HepG2 (cell line): ENCODE measurements around the gene OPRL1. TPM values are rescaled to one million over a fixed set of nuclear protein-coding genes. Genes with fewer than 3 reads are reported as not detected.

Source experiments
- E2F5 ChIP-seq: sonication (generic); formaldehyde crosslinking; conservative IDR thresholded peaks from 2 replicates; pipeline ENCODE4 v1.4.0; 2020; ENCODE audit warnings: missing genetic modification reagents
- EEA1 ChIP-seq: sonication (generic); formaldehyde crosslinking; IDR thresholded peaks from 2 replicates; pipeline ENCODE4 v1.5.1; 2020; ENCODE audit warnings: mild to moderate bottlenecking, missing genetic modification reagents, borderline replicate concordance
- HDAC2 ChIP-seq: sonication (generic); formaldehyde crosslinking; IDR thresholded peaks from 2 replicates; pipeline ENCODE4 v1.4.0; 2020; ENCODE audit warnings: missing genetic modification reagents
- NFE2 ChIP-seq: sonication (generic); formaldehyde crosslinking; IDR thresholded peaks from 2 replicates; pipeline ENCODE4 v1.4.0; 2020; ENCODE audit warnings: missing genetic modification reagents
- NR2F2 ChIP-seq: IDR thresholded peaks from 2 replicates; pipeline ENCODE4 v1.6.1; 2012; ENCODE audit warnings: low read depth, inconsistent platforms, borderline replicate concordance
- POGK ChIP-seq: sonication (generic); formaldehyde crosslinking; conservative IDR thresholded peaks from 2 replicates; pipeline ENCODE4 v1.8.0; 2022; ENCODE audit warnings: mild to moderate bottlenecking, moderate library complexity, missing genetic modification reagents
- PRDM10 ChIP-seq: sonication (generic); formaldehyde crosslinking; IDR thresholded peaks from 2 replicates; pipeline ENCODE4 v1.4.0; 2020; ENCODE audit warnings: low read depth, missing genetic modification reagents
- REL ChIP-seq: sonication (generic); formaldehyde crosslinking; conservative IDR thresholded peaks from 2 replicates; pipeline ENCODE4 v1.8.0; 2022; ENCODE audit warnings: mild to moderate bottlenecking, missing genetic modification reagents, moderate library complexity
- SYNCRIP ChIP-seq: fragments of 200-400 bp; formaldehyde crosslinking; IDR thresholded peaks from 2 replicates; pipeline ENCODE4 v1.6.1; 2018; ENCODE audit warnings: mild to moderate bottlenecking, low read depth, low read length; ENCODE audit not compliant: insufficient read depth
- ZBTB8A ChIP-seq: sonication (generic); formaldehyde crosslinking; IDR thresholded peaks from 2 replicates; pipeline ENCODE4 v1.4.0; 2020; ENCODE audit warnings: mild to moderate bottlenecking, low read depth, missing genetic modification reagents, borderline replicate concordance
- ZNF24 ChIP-seq: fragments of 450-650 bp; IDR thresholded peaks from 2 replicates; pipeline ENCODE4 v1.6.1; 2017; ENCODE audit warnings: antibody characterized with exemption, mild to moderate bottlenecking
- ZNF256 ChIP-seq: sonication (generic); formaldehyde crosslinking; conservative IDR thresholded peaks from 2 replicates; pipeline ENCODE4 v1.4.0; 2020; ENCODE audit warnings: missing genetic modification reagents
- ZNF3 ChIP-seq: IDR thresholded peaks from 2 replicates; pipeline ENCODE4 v1.7.0; 2017; ENCODE audit warnings: inconsistent platforms
- ZNF383 ChIP-seq: sonication (generic); formaldehyde crosslinking; IDR thresholded peaks from 2 replicates; pipeline ENCODE4 v1.4.0; 2020; ENCODE audit warnings: missing genetic modification reagents, mild to moderate bottlenecking, borderline replicate concordance
- ZNF44 ChIP-seq: sonication (generic); formaldehyde crosslinking; IDR thresholded peaks from 2 replicates; pipeline ENCODE4 v1.5.1; 2020; ENCODE audit warnings: mild to moderate bottlenecking, missing genetic modification reagents
- ZNF460 ChIP-seq: sonication (generic); formaldehyde crosslinking; IDR thresholded peaks from 2 replicates; pipeline ENCODE4 v1.5.1; 2020; ENCODE audit warnings: missing genetic modification reagents, mild to moderate bottlenecking, borderline replicate concordance
- ZNF512 ChIP-seq: sonication (generic); formaldehyde crosslinking; IDR thresholded peaks from 2 replicates; pipeline ENCODE4 v1.4.0; 2020; ENCODE audit warnings: mild to moderate bottlenecking, missing genetic modification reagents
- ZNF530 ChIP-seq: sonication (generic); formaldehyde crosslinking; IDR thresholded peaks from 2 replicates; pipeline ENCODE4 v1.5.0; 2020; ENCODE audit warnings: low read depth, mild to moderate bottlenecking, missing genetic modification reagents
- ZNF567 ChIP-seq: sonication (generic); formaldehyde crosslinking; IDR thresholded peaks from 2 replicates; pipeline ENCODE4 v1.8.1; 2023; ENCODE audit warnings: mild to moderate bottlenecking, missing genetic modification reagents, borderline replicate concordance
- ZNF652 ChIP-seq: IDR thresholded peaks from 2 replicates; pipeline ENCODE4 v1.6.1; 2016; ENCODE audit warnings: low read depth, borderline replicate concordance
- polyA plus RNA-seq, 8 experiments: library from polyadenylated mRNA; depleted of rRNA in 3 of 8; stranded (reverse) in 7 of 8; unstranded in 1 of 8; fragments of >200 nt; fragmentation: Illumina TruSeq in 4 of 8; extraction: Trizol in 4 of 8; gene quantifications; 2 replicates each; pipeline versions ENCODE4 v1.2.1 to v1.2.3, GENCODE V29; 2011 to 2016; ENCODE audit warnings: low read depth in 4 of 8, missing spikeins in 1 of 8, mixed read lengths in 1 of 8; ENCODE audit not compliant: insufficient read depth in 1 of 8
- total RNA-seq, 5 experiments: library from RNA; depleted of rRNA; stranded (reverse); fragments of >200 nt; fragmentation: Illumina TruSeq; extraction: Trizol; gene quantifications; 2 replicates each; pipeline ENCODE4 v1.2.3, GENCODE V29; 2016; ENCODE audit warnings: low read depth in 1 of 5

OPRL1 gene
- total and polyA plus RNA-seq, 2 of the 13 experiments (the other 11 are each of a cell fraction or from before 2014, with no cell fraction given) = 0.35 to 0.71 TPM

- 0 out of 2 replicates have a peak, but pooled peaks have one; percentile 35 for TF ChIP-seq REL (CRISPR knock-in tag)
- TF ChIP-seq ZNF530 = no peak
- no peak for TF ChIP-seq ZNF24
- peak; percentile 52 for TF ChIP-seq HDAC2
- no peak for TF ChIP-seq POGK (CRISPR knock-in tag)
- TF ChIP-seq ZNF567 (CRISPR knock-in tag) = 0 out of 2 replicates have a peak, but pooled peaks have one; percentile 14
- no peak; the same call in 1 of the 2 replicates for TF ChIP-seq E2F5 (CRISPR knock-in tag)
- no peak for TF ChIP-seq NR2F2
- TF ChIP-seq ZNF383 (CRISPR knock-in tag) = 0 out of 2 replicates have a peak, but pooled peaks have one; percentile 24
- no peak for TF ChIP-seq SYNCRIP
- TF ChIP-seq ZNF652 (CRISPR knock-in tag) = no peak
- no peak for TF ChIP-seq PRDM10 (CRISPR knock-in tag)
- peak; percentile 66; the same call in 1 of the 2 replicates for TF ChIP-seq ZNF44
- no peak for TF ChIP-seq ZBTB8A (CRISPR knock-in tag)
- TF ChIP-seq ZNF460 = no peak
- no peak for TF ChIP-seq EEA1 (CRISPR knock-in tag)
- no peak for TF ChIP-seq ZNF256 (CRISPR knock-in tag)
- TF ChIP-seq NFE2 = peak; percentile 92
- TF ChIP-seq ZNF3 (CRISPR knock-in tag) = no peak
- TF ChIP-seq ZNF512 (CRISPR knock-in tag) = no peak
These were observed 43.3 kb upstream of the OPRL1 start (continued) for GRCh38 chr20:64036346-64037198.
